AG09309 (cell line): ENCODE measurements around the gene IL7R.

Experiments
- DNase-seq: peaks from one replicate; pipeline ENCODE4 v3.0.0-alpha.2; 2010; ENCODE audit warnings: low read depth
- H3K4me3 ChIP-seq: 2 replicates; pipeline ENCODE4 v1.5.1; 2011; ENCODE audit warnings: mild to moderate bottlenecking, low read depth, low read length, moderate library complexity; ENCODE audit not compliant: control insufficient read depth
- CTCF ChIP-seq: IDR thresholded peaks from 2 replicates; pipeline ENCODE4 v1.5.1; 2011; ENCODE audit warnings: mild to moderate bottlenecking, low read depth, low read length, inconsistent platforms; ENCODE audit not compliant: insufficient read depth, control insufficient read depth; ENCODE audit errors: missing control alignments

Gene IL7R

GRCh38 chr5:35926389-35927051 is 69.8 kb downstream of the IL7R start:
- peak overlapping the region; percentile 28 for H3K4me3 ChIP-seq
- peak; percentile 75 for TF ChIP-seq CTCF
- DNase-seq = no peak
